SK-MEL-5 (cell line): ENCODE data around the gene BTD. TPM values are rescaled to one million over a fixed set of nuclear protein-coding genes. Genes with fewer than 3 reads are reported as not detected.
A peak's percentile ranks its signal among the peaks of the same experiment; 100 is the strongest.
"Not testable (repeated sequence)": the region's sequence is repeated elsewhere in the genome, so short reads cannot be mapped to it uniquely, and the experiment has no call there.

Experiments used
- DNase-seq: peaks from one replicate; pipeline ENCODE4 v3.0.0-alpha.2; 2016; ENCODE audit warnings: low read depth, low spot score
- in situ Hi-C: cut with HindIII; loops from 2 replicates; pipeline ENCODE4 v1.10.0; 2016; ENCODE audit warnings: low sequenced_read_pairs, high pct_unique_total_duplicates, low pct_unique_long_range_greater_than_20kb
- total RNA-seq: library from RNA; depleted of rRNA; stranded (reverse); fragments of >200 nt; shearing (Covaris generic); gene quantifications from 2 replicates; pipeline ENCODE4 v1.2.3, GENCODE V29; 2014

BTD gene
- total RNA-seq, 1 experiment from 2014 or later: 70.3 TPM

DNA sequence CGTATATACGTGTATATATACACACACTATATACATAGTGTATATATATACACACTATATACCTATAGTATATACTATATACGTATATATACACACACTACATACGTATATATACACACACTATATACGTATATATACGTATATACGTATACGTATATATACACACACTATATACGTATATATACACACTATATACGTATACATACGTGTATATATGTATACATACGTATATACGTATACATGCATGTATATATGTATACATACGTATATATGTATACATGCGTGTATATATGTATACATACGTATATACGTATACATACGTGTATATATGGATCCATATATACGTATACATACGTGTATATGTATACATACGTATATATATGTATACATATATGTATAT, 9.6 kb upstream of the BTD start:
- no peak for DNase-seq
- in situ Hi-C loops: no loop called here

DNA sequence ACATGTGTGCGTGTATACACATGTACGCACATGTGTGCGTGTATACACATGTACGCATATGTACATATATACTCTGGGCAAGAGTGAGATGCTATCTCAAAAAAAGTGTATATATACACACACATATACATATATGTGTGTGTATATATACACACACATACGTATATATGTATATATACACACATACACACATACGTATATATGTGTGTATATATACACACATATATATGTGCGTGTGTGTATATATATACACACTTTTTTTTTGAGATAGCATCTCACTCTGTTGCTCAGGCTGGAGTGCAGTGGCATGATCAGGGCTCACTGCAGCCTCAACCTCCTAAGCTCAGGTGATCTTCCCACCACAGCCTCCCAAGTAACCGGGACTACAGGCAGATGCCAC, 8.6 kb upstream of the BTD start:
- in situ Hi-C loops: no loop called here
- no peak for DNase-seq

DNA sequence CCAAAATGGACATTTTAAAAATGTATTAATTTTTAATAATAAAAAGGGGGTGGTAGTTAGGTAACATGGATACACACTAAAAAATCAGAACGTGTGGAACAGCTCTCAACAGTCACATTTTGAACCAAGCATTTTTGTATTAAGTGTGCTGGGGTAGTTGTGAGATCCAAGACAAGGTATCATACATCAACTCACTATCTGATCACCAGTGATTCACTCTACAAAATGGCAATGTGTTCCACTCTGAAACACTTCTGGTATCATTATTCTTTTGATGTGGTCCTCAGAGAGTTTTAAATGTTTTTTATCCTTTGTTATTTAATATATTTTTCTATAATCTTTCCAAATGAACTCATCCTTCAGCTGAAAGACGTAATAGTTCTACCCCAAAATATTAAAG, 5.6 kb upstream of the BTD start:
- in situ Hi-C loops: no loop called here

DNA sequence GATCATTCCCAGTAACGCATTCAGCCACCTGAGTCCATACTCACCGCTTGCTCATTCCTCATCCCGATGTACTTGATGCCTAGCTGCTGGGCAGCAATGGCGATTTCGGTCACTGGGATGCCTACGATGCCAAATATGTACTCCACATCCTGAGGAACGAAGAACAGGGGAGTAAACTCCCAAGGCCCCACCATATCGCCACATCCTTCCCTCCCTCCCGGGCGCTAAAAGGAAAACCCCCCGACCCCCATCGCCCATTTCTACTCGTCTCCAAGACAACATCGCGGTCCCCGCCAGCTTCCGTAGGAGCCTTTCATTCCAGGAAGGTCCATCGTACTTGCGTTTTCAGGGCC, 523 bp upstream of the BTD start:
- in situ Hi-C loops: no loop called here
- no peak for DNase-seq

More for the DNA sequence above, 5.6 kb upstream of the BTD start:
- no peak for DNase-seq

DNA sequence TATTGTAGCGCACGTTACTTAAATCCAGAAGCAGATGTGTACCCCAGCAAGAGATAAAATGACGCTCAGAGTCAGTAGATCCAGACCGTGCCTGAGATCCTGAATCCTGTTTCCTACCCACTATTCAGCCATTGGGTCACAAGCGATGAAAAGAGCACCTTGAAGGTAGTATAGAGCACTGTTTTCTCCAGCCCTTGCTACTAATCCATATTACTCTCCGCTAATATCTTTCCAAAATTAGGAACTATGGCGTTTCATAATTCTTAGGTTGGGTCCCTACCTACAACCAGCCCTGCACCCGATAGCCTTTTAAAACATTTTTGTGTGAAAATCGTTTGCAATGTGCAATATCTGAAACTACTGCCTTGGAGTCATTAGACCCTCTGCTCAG, 596 bp downstream of the BTD start:
- in situ Hi-C loops: no loop called here
- no peak for DNase-seq

DNA sequence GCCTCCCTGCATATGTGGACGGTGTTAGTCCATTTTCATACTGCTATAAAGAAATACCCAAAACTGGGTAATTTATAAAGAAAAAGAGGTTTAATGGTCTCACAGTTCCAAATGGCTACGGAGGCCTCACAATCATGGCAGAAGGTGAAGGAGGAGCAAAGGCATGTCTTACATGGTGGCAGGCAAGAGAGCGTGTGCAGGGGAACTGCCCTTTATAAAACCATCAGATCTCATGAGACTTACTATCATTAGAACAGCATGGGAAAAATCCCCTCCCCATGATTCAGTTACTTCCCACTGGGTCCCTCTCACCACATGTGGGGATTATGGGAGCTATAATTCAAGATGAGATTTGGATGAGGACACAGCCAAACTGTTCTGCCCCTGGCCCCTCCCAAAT, 1.3 kb downstream of the BTD start:
- DNase-seq, in situ Hi-C loops: not testable (repeated sequence)

DNA sequence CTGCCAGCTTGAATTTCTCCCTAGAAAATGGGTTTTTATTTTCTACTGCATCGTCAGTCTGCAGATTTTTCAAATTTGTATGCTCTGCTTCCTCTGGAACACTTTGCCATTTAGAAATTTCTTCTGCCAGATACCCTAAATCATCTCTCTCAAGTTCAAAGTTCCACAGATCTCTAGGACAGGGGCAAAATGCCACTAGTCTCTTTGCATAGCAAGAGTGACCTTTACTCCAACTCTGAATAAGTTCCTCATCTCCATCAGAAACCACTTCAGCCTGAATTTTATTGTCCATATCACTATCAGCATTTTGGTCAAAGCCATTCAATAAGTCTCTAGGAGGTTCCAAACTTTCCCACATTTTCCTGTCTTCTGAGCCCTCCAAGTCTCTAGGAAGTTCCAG, 3.0 kb downstream of the BTD start:
- in situ Hi-C loops, DNase-seq: not testable (repeated sequence)

DNA sequence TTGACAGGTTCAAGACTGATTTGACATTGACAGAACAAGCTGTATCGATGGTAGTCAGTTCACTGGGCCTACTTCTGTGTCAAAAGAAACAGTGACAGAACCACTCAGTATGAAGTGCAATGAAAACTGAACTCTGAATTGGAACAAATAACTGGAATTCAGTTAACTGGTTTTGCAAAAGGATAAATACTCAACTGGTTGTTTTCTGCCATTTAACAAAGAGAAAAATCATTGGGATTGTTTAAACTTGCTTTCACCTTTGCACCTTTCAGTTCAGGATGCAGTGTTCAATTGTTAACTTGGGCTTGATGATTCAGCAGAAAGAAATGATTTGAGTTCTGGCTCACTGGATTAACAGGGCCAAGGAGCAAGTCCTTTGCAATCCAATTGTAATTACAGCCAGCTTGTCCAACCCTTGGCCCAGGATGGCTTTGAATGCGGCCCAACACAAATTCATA, 4.9 kb downstream of the BTD start:
- DNase-seq: no peak
- in situ Hi-C loops: no loop called here

DNA sequence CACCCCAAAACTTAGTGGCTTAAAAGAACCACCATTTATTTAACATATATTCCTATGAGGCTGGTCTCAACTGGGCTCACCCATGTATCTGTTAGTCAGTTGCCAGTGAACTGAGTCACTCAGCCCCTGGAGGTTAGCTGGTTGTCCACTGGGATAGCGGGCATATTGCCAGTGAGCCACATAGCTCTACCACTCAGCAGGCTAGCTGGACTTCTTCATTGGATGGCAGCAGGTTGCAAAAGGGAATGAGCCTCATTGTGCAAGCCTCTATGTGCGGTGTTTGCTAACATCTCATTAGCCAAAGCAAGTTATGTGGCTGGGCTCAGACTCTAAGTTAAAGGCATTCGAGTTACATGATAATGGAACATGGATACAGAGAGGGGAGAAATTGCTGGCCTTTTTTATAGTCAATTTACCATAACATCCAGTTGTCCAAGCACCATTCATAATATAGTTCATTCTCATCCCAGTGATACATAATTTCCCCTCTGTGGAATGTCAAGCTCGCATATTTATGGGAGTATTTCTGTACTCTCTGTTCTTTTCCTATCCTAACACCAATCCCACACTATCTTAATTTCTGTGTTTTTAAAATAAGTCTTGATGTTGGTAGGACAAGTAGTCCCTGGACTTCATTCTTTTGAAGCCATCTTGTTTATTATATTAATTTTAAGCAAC, 8.7 kb downstream of the BTD start:
- in situ Hi-C loops: no loop called here
- peak; percentile 20 for DNase-seq

DNA sequence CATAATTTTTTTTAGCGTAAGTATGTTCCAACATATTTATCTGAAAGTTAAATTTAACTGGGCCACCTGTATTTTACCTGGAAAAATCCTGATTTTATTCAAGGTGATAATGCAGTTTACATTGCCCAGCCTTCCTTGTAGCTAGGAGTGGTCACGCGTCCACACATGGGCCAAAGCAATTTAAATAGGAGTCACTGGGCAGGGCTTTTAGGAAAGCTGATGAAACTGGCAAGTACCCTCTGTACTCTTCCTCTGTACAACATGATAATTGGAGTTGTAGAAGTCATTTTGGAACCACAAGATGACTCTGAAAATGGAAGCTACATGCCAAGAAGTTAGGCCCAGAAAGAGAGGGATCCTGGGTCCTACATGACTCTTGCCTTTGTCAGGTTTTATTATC, 9.5 kb downstream of the BTD start:
- in situ Hi-C loops: no loop called here
- no peak for DNase-seq

DNA sequence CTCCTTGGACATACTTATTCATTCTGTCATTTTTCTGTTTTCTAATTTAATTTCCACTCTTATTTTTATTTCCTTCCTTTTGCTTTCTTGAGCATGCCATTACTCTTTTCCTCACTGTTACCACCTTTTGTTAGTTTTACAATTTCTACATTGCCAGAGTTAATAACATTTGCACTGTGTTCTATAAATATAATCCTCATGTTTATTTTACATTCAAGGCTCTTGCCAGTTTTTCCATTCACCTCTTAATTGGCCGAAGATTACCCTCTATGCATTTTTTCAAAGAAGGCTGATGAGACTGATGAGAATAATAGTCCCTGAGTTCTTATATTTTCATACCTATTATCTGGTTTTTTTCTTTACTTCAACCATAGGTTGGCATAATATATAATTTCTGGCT, 10.5 kb downstream of the BTD start:
- in situ Hi-C loops: no loop called here
- DNase-seq: no peak

DNA sequence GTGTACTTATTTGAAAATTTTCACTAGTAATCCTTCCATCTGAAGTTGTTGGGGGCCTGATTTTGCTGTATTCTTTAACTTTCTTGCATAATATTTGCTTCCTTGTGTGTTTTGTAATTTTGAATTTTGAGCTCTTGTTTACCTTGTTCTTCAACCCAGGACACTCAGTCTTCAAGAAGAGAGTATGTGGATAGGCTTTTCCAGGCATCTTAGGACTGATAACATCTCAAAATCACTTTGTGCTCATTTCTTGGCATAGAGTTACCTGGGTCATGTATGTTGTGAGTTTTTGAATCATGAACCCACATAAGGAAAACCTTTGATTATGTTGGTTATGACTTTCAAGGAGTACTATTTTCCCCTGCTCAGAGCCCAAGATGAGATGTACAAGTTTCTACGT, 13.4 kb downstream of the BTD start:
- in situ Hi-C loops: no loop called here
- no peak for DNase-seq

DNA sequence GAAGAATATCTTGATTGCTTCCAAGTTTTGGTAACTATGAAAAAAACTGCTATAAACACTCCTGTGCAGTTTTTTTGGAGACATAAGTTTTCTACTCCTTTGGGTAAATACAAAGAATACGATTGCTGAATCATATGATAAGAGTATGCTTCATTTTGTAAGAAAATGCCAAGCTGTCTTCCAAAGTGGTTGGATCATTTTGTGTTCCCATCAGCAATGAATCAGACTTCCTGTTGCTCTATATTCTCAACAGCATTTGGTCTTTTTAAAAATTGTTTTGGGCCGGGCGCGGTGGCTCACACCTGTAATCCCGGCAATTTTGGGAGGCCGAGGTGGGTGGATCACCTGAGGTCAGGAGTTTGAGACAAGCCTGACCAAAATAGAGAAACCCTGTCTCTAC, 14.5 kb downstream of the BTD start:
- no peak for DNase-seq

DNA sequence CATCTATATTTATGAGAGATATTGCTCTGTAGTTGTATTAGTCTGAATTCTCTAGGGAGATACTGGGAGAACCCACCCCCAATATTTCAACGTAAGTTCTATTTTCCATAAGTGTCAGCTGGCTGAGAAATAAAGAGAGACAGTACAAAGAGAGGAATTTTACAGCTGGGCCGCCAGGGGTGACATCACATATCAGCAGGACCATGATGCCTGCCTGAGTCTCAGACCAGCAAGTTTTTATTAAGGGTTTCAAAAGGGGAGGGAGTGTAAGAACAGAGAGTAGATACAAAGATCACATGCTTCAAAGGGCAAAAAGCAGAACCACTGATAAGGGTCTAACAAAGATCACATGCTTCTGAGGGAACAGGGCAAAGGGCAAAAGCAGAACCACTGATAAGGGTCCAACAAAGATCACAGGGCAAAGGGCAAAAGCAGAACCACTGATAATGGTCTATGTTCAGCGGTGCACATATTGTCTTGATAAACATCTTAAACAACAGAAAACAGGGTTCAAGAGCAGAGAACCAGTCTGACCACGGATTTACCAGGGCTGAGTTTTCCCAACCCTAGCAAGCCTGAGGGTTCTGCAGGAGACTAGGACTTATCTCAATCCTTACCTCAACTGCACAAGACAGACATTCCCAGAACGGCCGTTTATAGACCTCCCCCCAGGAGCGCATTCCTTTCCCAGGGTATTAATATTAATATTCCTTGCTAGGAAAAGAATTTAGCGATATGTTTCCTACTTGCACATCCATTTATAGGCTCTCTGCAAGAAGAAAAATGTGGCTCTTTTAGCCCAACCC, 18.3 kb downstream of the BTD start:
- in situ Hi-C loops: not testable (repeated sequence)

More for the DNA sequence above, 14.5 kb downstream of the BTD start:
- in situ Hi-C loops: no loop called here

DNA sequence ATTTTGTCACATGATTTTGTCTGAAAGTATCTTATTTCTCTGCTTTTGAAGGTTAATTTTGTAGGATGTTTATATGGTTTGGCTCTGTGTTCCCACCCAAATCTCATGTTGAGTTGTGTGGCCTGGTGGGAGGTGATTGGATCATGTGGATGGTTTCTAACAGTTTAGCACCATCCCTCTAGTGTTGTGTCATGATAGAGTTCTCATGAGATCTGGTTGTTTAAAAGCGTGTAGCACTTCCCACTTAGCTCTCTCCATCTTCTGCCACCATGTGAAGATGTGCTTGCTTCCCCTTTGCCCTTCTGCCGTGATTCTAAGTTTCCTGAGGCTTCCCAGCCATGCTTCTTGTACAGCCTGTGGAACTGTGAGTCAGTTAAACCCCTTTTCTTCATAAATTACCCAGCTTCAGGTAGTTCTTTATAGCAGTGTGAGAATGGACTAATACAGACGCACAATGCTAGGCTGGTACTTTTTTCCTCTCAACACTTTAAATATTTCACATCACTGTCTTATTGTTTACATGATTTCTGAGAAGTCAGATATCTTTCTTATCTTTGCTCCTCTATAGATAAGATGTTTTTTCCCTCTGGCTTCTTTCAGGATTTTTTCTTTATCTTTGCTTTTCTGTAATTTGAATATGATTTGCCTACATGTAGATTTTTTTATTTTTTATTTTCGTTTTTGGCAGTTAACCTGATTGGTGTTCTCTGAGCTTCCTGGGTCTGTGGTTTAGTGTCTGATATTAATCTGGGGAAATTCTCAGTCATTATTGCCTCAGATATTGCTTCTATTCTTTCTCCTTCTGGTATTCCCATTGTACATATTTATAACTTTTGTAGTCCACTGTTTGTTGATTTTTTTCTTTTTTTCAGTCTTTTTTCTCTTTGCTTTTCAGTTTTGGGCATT, 22.2 kb downstream of the BTD start:
- in situ Hi-C loops: no loop called here
- DNase-seq: no peak

More for the DNA sequence above, 18.3 kb downstream of the BTD start:
- DNase-seq: not testable (repeated sequence)

DNA sequence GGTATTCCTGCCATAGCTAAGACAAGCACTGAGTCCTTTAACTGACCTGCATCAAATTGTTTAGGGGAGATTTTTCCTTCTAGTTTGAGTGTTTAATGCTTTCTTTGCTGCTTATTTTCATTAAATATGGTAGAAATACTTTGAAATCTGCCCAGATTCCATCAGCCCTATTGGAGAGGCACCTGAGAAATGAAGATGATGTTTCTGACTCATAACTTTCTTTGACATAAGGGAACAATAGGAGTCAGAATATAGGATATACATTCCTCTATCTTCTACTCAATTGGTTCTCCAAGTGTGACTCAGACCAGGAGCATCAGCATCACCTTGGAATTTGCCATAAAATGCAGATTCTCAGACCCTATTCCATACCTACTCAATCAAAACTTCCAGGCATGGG, 27.4 kb downstream of the BTD start:
- no peak for DNase-seq
- in situ Hi-C loops: no loop called here

DNA sequence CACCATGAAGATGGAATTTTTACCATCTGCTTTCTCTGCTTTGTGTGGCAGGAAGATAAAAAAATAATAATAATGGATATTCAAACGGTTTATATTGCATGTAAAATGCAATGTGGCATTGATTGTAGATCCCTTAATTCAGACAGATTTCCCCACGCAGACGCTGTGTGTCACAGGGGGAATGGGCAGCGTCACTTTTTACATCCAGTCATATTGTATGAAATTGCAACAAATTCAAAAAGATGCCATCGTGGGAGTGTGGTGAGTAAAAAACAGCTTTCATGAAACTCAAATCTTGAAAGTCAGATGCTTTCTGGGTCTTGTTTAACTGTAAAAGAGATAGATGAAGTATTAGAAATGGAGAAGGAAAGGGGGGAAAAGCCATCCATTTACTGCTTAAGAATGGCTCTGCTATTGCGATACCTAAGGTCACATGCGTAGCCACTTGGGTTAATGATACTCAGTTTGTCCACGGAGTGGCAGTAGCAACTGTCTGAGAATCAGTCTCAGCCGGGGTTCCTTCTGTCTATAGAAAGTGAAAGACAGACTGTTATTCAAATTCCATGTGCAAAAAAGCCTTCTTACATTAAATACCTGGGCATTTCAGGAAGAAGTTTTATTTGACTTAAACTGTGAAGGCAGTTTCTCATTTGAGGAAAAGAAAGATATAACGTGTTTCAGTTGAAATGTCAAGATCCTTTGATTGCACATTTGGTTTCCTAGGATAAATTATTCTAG, 28.5 kb downstream of the BTD start:
- in situ Hi-C loops: no loop called here

More for the DNA sequence above, 28.5 kb downstream of the BTD start:
- peak; percentile 96 for DNase-seq
